ENCODE results near the gene SHISA6. TPM values are rescaled to one million over a fixed set of nuclear protein-coding genes. Genes with fewer than 3 reads are reported as not detected.

SHISA6 gene
- total RNA-seq, 2 donors from 2014 or later, result 6.7 to 14.4 TPM

GRCh38 chr17:11296994-11297393 lies 56.0 kb downstream of the SHISA6 start:
- Histone ChIP-seq H3K27me3 (ENCODE audit: control insufficient read depth, insufficient read depth, low read length, poor library complexity, severe bottlenecking) (no peaks in the 10 kb centered on the region), H3K9ac (ENCODE audit: extremely low read depth, low read length, poor library complexity, severe bottlenecking) (no peak overlapping the region), H3K4me1 (ENCODE audit: control insufficient read depth, insufficient read depth, low read length) (no peaks in the 10 kb centered on the region), H3K4me3 (ENCODE audit: low read length) (no peak overlapping the region), H3K27ac (ENCODE audit: low read depth, low read length) (no peak overlapping the region), H3K36me3 (ENCODE audit: control insufficient read depth, insufficient read depth, low read length) (no peaks in the 10 kb centered on the region), H3K9me3 (ENCODE audit: control insufficient read depth, low read length) (peaks cover 5% of the 10 kb centered on the region)
- DNase-seq, result no peak
- 57 to 61% methylated on average over 3 to 4 of the region's 4 CpGs for WGBS, 2 experiments (ENCODE audit: insufficient coverage in 1 of 2, insufficient read length in 1 of 2)
- Mint-ChIP-seq H3K36me3 (ENCODE audit: low read depth) (peaks cover 11% of the 10 kb centered on the region), H3K27ac (no peak overlapping the region), H3K9me3 (peaks cover 10% of the 10 kb centered on the region), H3K4me3 (no peak overlapping the region), H3K4me1 (no peaks in the 10 kb centered on the region), H3K27me3 (ENCODE audit: insufficient read depth) (peaks cover 3% of the 10 kb centered on the region)
- peak; percentile 83 for TF ChIP-seq CTCF (conservative IDR thresholded peaks at IDR 0.05)

- H3K36me3 Mint-ChIP-seq (ENCODE audit: low read depth), result peaks cover 12% of the 10 kb centered on the region
- no peak overlapping the region for H3K27ac Mint-ChIP-seq
- DNase-seq, result no peak
- H3K36me3 ChIP-seq (ENCODE audit: control insufficient read depth, insufficient read depth, low read length), result no peaks in the 10 kb centered on the region
- H3K4me3 Mint-ChIP-seq, result no peak overlapping the region
- no peak for TF ChIP-seq CTCF (conservative IDR thresholded peaks at IDR 0.05)
- peaks cover 3% of the 10 kb centered on the region for H3K27me3 Mint-ChIP-seq (ENCODE audit: insufficient read depth)
- no peak overlapping the region for H3K27ac ChIP-seq (ENCODE audit: low read depth, low read length)
- H3K9me3 Mint-ChIP-seq, result peaks cover 12% of the 10 kb centered on the region
- no peaks in the 10 kb centered on the region for H3K4me1 Mint-ChIP-seq
- no peak overlapping the region for H3K4me3 ChIP-seq (ENCODE audit: low read length)
- no peaks in the 10 kb centered on the region for H3K27me3 ChIP-seq (ENCODE audit: control insufficient read depth, insufficient read depth, low read length, poor library complexity, severe bottlenecking)
- peaks cover 5% of the 10 kb centered on the region for H3K9me3 ChIP-seq (ENCODE audit: control insufficient read depth, low read length)
- WGBS, 2 experiments (ENCODE audit: insufficient coverage in 1 of 2, insufficient read length in 1 of 2), result 100% methylated on average over 1 of the region's 1 CpG
- no peaks in the 10 kb centered on the region for H3K4me1 ChIP-seq (ENCODE audit: control insufficient read depth, insufficient read depth, low read length)
- no peak overlapping the region for H3K9ac ChIP-seq (ENCODE audit: extremely low read depth, low read length, poor library complexity, severe bottlenecking)
Measured at GRCh38 chr17:11298401-11298800, 57.4 kb downstream of the SHISA6 start.

DNA sequence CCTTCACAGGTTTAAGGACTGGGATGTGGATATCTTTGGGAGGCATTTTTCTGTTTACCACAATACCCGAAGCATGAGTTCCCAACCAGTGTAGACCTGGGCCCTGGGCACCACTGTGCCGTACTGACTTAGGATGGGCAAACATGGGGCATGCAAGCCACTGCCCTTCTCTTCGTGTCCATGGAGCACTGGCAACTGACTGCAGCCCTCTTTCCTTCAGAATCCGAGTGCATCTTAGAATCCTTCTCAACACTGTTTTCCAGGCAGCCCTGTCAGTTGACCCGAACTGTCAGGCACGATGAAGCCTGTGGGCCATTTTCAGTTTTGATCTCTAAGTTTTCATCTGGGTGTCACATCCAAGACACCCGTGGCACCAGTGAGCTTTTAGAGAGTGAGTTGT lies 59.2 kb downstream of the SHISA6 start:
- TF ChIP-seq CTCF (conservative IDR thresholded peaks at IDR 0.05), result no peak
- Histone ChIP-seq H3K4me1 (ENCODE audit: control insufficient read depth, insufficient read depth, low read length) (no peaks in the 10 kb centered on the region), H3K9me3 (ENCODE audit: control insufficient read depth, low read length) (peaks cover 5% of the 10 kb centered on the region), H3K27me3 (ENCODE audit: control insufficient read depth, insufficient read depth, low read length, poor library complexity, severe bottlenecking) (no peaks in the 10 kb centered on the region), H3K36me3 (ENCODE audit: control insufficient read depth, insufficient read depth, low read length) (no peaks in the 10 kb centered on the region), H3K9ac (ENCODE audit: extremely low read depth, low read length, poor library complexity, severe bottlenecking) (no peak overlapping the region), H3K4me3 (ENCODE audit: low read length) (no peak overlapping the region), H3K27ac (ENCODE audit: low read depth, low read length) (no peak overlapping the region)
- DNase-seq, result no peak
- H3K27me3 Mint-ChIP-seq (ENCODE audit: insufficient read depth), result peaks cover 7% of the 10 kb centered on the region
- H3K27ac Mint-ChIP-seq, result no peak overlapping the region
- 92 to 97% methylated on average over 6 to 7 of the region's 7 CpGs for WGBS, 2 experiments (ENCODE audit: insufficient coverage in 1 of 2, insufficient read length in 1 of 2)
- H3K9me3 Mint-ChIP-seq, result peaks cover 12% of the 10 kb centered on the region
- no peak overlapping the region for H3K4me3 Mint-ChIP-seq
- peaks cover 12% of the 10 kb centered on the region for H3K36me3 Mint-ChIP-seq (ENCODE audit: low read depth)
- H3K4me1 Mint-ChIP-seq, result no peaks in the 10 kb centered on the region

Data from endodermal cell (in vitro differentiated cells).